GM23338 (cell line): ENCODE data around the gene C1QTNF4.

Experiments used
- CTCF ChIP-seq, 2 experiments: fragments of 200-600 bp in 1 of 2; sonication (generic) in 1 of 2; conservative IDR thresholded peaks; 2 replicates each; pipeline versions ENCODE4 v1.5.1 to v1.6.1; 2016 to 2017; ENCODE audit warnings: antibody characterized with exemption in 2 of 2, low read depth in 2 of 2, mild to moderate bottlenecking in 2 of 2, moderate library complexity in 1 of 2
- EZH2phosphoT487 ChIP-seq: fragments of 200-600 bp; sonication (generic); IDR thresholded peaks from one replicate; pipeline ENCODE4 v1.8.1; 2018; ENCODE audit warnings: antibody characterized with exemption; ENCODE audit not compliant: unreplicated experiment
- REST ChIP-seq: IDR thresholded peaks from one replicate; pipeline ENCODE4 v1.6.1; 2018; ENCODE audit warnings: antibody characterized with exemption; ENCODE audit not compliant: unreplicated experiment
- ZNF462 ChIP-seq: fragments of 250-450 bp; sonication (Bioruptor Pico); IDR thresholded peaks from 2 replicates; pipeline ENCODE4 v1.5.0; 2020; ENCODE audit warnings: mild to moderate bottlenecking, moderate library complexity

- TF ChIP-seq CTCF (conservative IDR thresholded peaks at IDR 0.05; ENCODE audit: low read depth in 2 of 2) (no peak), REST (no peak), EZH2phosphoT487 (no peak), ZNF462 (CRISPR knock-in tag) (no peak)
Observed at GRCh38 chr11:47595967-47596366, 1.8 kb upstream of the C1QTNF4 start.
